HS-27A (cell line): ENCODE measurements around the gene DAPK1.
"Not testable (repeated sequence)": the region's sequence is repeated elsewhere in the genome, so short reads cannot be mapped to it uniquely, and the experiment has no call there.

Source experiments
- DNase-seq: peaks from one replicate; pipeline ENCODE4 v3.0.0-alpha.2; 2012; ENCODE audit warnings: low read depth, missing footprints

The DAPK1 gene

GRCh38 chr9:87741891-87742290 lies 244.2 kb downstream of the DAPK1 start:
- DNase-seq, result no peak

DNA sequence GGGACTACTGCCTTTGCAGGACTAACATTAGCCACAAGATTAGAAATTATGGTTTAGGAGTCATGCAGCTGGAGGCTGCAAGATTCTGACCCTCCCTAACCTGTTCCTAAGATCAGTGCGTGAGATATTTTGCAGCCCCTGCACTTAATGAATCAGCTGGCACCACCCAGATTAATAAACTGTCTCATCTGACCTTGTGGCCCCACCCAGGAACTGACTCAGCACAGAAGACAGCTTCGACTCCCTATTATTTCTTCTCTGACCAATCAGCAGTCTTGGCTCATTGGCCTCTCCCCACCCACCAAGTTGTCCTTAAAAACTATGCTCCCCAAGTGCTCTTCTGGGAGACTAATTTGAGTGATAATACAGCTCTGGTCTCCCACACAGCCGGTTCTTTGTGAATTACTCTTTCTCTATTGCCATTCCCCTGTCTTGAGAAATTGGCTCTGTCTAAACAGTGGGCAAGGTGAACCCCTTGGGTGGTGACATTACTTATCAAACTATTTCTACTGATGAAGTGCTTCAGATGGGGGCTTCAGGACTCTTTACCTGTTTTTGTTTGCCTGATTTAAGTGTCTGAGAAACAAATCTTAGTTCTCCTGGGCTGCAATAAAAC lies 245.3 kb downstream of the DAPK1 start:
- DNase-seq, result no peak

GRCh38 chr9:87744247-87744646 lies 246.6 kb downstream of the DAPK1 start:
- DNase-seq, result not testable (repeated sequence)

DNA sequence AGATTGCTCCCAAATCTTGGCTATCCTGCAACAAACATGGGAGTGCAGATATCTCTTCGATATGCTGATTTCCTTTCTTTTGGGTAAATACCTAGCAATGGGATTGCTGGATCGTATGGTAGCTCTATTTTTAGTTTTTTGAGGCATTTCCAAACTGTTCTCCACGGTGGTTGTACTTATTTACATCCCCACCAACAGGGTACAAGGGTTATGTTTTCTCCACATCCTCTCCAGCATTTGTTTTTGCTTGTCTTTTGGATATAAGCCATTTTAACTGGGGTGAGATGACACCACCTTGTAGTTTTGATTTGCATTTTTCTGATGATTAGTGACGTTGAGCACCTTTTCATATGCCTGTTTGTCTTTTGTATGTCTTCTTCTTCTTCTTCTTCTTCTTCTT lies 248.5 kb downstream of the DAPK1 start:
- DNase-seq, result no peak

- DNase-seq, result no peak
Measured at GRCh38 chr9:87748881-87749280, 251.2 kb downstream of the DAPK1 start.

DNA sequence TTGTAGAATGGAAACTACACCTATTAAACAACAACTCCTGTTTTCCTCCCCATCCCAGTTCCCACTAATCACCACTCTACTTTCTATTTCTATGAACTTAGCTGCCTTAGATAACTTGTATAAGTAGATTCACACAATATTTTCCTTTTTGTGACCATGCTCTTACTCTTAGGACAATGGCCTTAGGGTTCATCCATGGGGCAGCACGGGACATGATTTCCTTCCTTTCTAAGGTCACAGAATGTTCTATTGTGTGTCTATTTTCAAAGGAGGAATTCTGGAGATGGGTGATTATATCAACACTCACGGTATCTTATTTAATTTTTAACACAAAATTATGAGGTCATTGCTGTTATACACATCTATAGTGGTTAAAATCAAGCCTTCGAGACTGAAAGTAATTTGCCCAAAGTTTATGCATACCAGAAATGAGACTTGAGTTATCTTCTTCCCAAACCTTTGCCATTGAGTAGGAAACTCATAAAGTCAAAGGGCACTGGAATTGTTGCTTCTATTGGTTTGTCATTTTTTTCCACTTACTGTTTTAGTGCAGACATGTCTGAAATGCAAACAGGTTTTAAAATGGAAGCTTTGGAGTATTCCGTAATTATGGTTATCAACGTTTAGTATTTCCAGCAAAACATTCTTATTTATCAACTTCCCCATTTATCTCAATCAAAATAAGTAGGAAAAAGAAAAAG lies 251.8 kb downstream of the DAPK1 start:
- DNase-seq, result no peak

GRCh38 chr9:87750726-87751125 lies 253.1 kb downstream of the DAPK1 start:
- DNase-seq, result no peak

GRCh38 chr9:87751423-87751822 lies 253.8 kb downstream of the DAPK1 start:
- DNase-seq, result no peak

DNA sequence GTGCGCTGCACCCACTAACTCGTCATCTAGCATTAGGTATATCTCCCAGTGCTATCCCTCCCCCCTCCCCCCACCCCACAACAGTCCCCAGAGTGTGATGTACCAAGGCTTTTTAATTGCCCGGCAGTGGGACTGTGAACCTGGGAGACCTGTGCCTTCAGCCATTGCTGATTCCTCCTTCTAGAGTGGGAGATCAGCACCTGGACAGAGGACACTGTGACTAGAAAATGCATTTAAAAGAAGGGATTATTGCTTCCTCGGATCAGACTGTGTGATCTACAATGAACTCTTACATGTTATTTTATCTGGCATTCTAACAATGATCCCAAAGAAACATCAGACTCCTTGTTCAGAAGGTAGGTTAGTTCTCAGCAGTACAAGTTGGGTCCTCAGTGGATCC lies 254.2 kb downstream of the DAPK1 start:
- DNase-seq, result no peak

DNA sequence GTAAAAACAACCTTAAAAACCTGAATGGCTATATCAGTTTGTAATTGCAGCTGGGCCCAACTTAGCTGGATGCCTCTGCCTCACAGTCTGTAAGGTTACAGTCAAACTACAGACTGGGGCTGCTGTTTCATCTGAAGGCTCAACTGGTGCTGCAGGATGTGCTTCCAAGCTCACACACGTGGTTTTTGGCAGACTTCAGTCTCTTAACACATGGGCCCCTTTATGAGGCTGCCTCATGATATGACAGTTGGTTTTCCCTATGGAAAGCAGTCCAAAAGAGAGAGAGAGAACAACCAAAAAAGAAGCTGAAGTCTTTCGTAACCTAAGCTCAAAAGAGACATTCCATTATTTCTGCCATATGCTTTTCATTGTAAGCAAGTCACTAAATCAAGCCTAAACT lies 255.6 kb downstream of the DAPK1 start:
- DNase-seq, result no peak
